GM18517 (cell line): Measurements from ENCODE around the gene EIF3K.
"Not testable (repeated sequence)": the region's sequence is repeated elsewhere in the genome, so short reads cannot be mapped to it uniquely, and the experiment has no call there.

ENCODE experiments used
- ATAC-seq: cut with Tn5 transposase; IDR thresholded peaks from one replicate; pipeline ENCODE4 v1.9.1; 2021; ENCODE audit warnings: mild to moderate bottlenecking, moderate library complexity; ENCODE audit not compliant: unreplicated experiment

EIF3K gene, protein sequence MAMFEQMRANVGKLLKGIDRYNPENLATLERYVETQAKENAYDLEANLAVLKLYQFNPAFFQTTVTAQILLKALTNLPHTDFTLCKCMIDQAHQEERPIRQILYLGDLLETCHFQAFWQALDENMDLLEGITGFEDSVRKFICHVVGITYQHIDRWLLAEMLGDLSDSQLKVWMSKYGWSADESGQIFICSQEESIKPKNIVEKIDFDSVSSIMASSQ

DNA sequence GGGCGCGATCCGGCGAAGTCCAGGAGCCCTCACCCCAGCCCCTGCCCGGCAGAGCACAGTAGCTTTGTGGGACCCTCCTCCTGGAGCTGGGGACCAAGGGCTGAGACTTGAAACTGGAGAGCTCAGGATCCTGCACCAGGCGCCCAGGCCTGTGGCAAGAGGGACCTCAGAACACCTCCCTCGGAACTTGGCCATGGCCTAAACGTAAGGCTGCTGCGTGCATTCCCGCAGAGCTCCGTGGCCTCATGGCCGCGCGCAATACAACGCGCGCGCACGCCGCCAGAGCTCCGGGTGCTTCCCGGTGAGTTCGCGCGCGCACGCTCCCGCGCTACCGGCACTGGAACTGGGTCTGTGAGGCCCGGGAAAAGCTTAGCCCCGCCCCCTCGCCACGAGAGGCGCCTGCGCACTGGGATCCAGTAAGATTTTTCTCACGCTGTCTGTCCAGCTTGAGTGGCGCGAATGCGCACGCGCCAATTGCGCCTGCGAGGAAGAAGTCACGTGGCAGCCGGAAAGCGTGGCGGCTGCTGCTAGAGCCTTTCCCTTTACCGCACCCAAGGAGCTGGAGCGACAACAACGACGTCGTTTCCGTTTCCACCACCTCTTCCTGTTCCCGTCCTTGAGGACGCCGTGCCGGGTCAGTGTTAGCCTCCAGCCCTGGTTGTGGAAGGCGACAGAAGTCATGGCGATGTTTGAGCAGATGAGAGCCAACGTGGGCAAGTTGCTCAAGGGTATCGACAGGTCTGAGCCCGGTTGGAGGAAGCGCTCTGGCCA lies at the start of gene EIF3K:
Gene EIF3K (plus strand): TSS at position 599 of the 771 bp plus-strand sequence. CDS start 81 bp downstream, at position 680.
- peak; percentile 62 for ATAC-seq

DNA sequence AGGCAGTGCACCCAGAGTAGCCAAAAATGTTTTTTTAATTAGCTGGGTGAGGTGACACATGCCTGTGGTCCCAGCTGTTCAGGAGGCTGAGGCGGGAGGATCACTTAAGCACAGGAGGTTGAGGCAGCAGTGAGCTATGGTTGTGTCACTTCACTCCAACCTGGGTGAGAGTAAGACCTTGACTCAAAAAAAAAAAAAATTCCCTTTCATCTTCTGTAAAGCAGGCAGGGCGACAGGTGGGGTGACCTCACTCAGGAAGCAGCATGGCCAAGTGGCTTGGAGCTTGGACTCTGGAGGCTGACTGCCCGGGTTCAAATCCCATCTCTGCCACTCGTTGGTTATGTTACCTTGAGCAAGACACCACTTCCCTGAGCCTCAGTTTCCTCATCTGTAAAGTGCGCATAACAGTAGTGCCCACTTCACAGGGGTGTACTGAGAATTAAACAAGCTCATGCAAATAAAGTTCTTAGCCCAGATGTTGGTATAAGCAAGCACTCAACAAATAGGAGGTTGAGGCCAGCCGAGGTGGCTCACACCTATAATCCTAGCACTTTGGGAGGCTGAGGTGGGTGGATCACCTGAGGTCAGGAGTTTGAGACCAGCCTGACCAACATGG lies 49.5 kb upstream of the EIF3K start:
- no peak for ATAC-seq

DNA sequence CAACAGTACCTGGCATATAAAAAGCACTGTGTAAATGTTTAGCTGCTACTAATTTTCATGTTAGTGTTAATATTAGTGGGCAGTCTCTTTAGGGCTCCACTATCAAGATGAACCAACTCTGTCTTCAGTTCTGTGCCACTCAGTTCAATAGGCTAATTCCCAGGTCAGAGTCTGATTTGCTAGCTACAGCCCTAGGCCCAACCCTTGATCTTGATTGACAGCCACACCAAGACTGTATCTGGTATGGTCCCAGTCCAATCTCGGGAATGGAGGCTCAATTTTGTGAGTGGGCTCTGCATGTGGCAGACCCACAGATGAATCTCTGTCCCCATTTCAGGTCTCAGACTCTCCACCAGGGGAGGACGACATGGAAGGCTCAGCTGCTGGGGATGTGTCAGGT lies 47.3 kb upstream of the EIF3K start:
- ATAC-seq, result no peak

DNA sequence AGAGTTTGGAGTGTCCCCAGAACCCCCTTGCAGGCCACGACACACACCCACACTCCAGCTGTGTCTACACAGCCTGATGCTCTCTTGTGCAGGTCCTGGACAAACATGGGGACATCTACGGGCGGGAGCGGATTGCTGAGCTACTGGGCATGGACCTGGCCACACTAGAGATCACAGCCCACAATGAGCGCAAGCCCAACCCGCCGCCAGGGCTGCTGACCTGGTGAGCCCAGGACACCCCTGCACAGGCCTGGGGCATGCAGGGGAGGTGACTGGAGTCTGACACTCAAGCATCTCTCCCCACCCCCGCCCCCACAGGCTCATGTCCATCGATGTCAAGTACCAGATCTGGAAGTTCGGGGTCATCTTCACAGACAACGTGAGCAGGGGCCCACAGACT lies 41.2 kb upstream of the EIF3K start:
- ATAC-seq, result no peak

DNA sequence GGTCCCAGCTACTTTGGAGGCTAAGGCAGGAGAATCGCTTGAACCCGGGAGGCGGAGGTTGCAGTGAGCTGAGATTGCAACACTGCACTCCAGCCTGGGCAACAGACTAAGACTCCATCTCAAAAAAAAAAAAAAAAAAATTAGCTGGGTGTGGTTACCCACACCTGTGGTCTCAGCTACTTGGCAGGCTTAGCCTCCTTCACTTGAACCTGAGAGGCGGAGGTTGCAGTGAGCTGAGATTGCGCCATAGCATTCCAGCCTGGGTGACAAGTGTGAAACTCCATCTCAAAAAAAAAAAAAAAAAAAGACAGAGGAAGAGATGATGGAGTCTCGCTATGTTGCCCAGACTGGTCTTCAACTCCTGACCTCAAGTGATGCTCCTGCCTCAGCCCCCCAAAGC lies 39.7 kb upstream of the EIF3K start:
- ATAC-seq, result not testable (repeated sequence)

DNA sequence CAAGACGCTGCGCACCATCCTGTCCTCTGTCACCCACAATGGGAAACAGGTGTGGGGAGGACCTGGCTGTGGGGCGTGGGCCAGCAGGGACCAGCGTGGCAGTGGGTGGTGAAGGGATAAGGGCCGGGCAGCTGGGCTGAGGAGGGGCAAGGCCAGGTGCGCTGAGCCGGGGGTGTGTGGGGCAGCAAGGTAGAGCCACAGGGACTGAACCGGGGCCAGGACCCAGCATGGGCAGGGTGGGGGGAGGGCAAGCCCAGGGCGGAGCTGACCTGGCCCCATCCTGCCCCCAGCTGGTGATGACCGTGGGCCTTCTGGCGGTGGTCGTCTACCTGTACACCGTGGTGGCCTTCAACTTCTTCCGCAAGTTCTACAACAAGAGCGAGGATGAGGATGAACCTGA lies 38.9 kb upstream of the EIF3K start:
- ATAC-seq, result no peak

DNA sequence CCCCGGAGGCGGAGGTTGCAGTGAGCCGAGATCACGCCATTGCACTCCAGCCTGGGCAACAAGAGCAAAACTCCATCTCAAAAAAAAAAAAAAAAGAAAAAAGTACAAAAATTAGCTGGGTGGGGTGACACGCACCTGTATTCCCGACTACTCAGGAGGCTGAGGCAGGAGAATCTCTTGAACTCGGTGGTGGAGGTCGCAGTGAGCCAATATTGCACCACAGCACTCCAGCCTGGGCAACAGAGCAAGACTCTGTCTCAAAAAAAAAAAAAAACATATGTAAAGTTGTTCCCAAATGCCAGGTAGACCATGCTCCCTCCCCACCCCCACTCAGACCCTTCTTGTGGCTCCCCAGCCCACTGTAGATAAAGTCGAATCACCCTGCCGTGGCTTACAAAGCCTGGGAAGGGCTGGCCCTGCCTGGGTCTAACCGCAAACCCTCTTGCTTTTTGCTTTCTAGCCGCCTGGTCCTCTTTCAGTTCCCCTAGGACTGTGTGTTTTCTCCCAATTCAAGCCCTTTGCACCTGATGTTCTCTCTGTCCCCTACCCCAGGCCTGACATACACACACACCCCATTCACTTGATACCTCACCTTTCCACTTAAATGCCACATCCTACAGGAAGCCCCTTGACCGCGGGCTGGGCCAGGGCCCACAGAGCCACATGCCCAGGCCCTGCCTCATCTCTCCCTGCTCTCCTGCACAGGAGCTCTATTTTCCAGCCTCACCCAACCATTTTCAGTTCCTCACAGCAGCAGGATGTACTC lies 35.6 kb upstream of the EIF3K start:
- no peak for ATAC-seq

DNA sequence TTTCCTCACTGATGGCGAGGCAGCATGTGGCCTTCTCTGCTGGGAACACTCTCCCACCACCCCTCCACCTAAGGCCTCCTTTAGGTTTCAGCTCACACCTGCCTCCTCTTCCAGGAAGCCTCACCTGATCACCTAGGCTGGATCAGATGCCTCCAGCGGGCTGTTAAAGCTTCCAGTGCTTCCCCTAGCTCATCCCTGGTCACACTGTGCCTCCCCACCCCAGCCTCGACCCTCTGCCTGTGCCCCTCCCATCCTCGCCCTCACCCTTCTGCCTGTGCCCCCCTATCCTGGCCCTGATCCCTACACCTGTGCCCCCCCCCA lies 35.0 kb upstream of the EIF3K start:
- ATAC-seq, result no peak

DNA sequence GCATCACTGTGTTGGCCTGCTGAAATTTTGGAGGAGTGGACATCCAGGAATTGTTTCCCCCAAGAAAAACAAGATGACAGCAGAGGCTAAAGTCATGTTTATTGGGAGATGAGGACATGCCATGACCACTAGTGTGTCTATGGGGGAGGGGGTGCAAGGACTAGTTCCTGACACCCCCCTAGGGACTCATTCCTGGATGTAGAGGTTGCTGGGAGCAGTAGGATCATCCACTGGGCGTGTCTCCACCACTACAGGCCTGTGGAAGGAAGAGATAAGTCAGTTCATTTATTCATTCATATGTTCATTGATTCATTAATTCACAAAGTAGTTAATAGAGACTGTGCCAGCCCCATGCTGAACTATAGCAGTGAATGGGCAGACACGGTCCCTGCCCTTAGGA lies 31.4 kb upstream of the EIF3K start:
- no peak for ATAC-seq

DNA sequence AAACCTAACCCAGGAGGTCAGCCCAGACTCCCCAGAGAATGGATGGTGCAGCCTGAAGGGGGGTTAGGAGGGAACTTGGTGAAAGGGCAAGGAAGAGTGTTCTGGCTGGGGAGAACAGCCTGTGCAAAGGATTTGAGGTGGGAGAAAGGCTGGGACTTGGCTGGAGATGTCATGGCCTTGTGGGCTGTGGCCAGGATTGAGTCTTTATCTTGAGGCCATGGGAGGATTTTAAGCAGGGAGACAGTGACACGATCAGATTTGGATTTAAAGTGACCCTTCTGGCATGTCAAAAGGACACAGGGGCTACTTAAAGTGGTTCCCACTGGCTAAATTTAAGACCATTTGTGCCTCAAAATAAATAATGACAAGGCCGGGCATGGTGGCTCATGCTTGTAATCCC lies 30.9 kb upstream of the EIF3K start:
- ATAC-seq, result no peak

DNA sequence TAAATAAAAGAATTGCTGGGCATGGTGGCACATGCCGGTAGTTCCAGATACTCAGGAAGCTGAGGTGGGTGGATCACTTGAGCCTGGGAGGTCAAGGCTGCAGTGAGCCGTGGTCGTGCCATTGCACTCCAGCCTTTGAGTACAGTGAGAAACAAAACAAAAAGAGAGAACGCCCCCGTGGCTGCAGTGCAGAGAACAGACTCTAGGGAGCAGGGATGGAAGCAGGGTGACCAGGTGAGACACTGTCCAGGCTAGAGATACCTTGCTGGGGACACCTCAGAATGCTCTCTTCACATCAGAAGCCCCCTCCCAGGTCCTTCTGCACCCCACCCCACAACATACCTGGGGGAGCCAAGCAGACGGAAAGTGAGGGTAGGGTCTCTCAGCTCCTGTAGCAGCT lies 26.0 kb upstream of the EIF3K start:
- no peak for ATAC-seq

DNA sequence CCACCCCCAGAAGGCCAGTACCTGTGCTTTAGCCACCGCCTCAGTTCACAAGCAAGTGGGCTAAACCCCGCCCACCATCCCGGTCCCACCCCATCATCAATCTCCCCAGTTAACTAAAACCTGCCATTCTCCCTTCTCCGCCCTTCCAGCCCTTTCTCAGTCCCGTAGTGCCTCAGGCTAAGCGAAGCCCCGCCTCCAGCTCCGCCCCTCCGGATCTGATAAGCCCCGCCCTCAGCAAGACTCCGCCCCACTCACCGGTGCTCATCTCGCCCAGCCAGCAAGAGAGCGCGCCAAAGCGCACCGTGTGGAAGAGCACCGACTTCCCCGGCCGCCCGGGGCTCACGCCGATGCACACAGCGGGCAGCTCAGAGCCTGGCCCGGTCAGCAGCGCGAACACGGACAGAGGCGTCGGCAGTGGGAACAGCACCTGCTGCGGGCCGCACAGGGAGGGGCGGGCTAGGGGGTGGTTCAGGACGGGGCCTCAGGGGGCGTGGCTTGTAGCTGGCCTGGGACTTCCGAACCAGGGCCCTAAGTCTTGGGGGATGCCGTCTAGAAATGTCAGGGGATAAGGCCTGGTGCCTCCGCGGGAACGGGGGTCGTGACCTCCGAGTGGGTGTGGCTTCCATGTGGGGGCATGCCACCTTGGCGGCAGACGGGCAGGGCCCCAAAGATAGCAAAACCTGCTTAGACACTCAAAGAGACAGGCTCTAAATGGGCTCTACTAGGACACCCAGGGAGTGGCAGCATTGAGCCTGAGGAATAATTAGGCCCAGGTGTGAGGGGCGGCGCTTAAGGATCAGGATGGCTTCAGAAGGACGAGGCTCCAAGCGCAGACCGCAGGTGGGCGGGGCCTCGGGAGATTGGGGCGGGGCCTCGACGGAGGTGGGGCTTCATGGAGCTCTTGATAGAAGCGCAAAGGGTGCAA lies 22.7 kb upstream of the EIF3K start:
- ATAC-seq, result no peak

DNA sequence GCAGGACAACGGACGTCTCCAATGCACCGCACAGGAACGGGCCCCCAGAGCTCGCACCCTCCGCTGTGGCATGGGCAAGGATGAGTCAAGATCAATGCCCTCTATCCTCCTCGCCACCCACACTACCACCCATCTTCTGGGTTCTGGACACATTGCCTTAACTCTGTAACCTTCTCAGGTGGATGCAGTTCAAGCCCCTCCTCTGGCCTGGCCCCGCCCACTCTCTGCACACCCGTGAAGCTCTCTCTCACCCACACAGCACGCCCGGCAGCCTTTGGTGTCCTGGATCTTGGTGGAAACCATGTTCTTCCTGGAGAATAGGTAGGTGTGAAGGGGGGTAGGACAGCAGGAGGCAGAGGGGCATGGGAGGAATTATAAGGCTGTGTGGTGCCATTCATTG lies 21.9 kb upstream of the EIF3K start:
- ATAC-seq, result no peak

DNA sequence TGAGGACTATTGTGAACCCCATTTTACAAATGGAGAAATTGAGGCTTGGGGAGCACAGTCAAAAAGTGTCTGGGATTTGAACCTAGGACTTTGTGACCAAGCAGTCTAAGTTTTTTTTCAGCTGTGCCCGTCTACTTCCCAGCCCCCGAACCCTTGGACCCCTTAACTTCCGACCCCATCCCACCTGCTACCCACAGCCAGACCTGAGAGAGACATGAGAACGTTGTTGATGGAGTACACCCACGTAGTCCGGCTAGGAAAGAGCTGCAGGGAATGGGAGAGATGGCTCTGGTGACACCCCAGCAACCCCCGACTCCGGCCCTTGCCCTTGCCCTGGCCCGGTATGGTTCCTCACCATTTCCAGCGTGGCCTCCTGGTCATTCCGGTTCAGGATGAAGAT lies 19.3 kb upstream of the EIF3K start:
- ATAC-seq, result no peak

DNA sequence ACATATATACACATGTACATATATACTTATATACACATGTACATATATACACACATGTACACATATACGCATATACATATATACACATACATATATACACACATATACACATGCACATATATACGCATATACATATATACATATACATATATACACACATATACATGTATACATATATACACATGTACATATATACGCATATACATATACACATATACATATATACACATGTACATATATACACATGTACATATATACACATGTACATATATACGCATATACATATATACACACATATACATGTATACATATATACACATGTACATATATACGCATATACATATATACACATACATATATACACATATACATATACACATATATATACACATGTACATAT lies 16.1 kb upstream of the EIF3K start:
- ATAC-seq, result not testable (repeated sequence)

DNA sequence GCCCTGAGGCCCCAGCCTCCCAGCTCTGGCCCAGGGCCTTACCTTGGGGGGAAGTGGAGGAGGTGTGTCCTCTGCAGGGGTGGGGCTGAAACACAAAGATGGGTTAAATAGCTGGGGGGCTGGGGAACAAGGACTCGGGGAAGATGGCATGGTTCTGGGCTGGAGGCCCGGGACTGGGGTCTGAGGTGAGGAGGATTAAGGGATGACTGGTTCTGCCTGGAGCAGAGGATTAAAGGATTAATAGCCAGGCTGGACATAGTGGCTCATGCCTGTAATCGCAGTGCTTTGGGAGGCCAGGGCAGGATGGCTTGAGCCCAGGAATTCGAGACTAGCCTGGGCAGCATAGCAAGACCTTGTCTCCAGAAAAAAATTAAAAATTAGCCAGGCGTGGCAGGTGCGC lies 12.9 kb upstream of the EIF3K start:
- no peak for ATAC-seq

DNA sequence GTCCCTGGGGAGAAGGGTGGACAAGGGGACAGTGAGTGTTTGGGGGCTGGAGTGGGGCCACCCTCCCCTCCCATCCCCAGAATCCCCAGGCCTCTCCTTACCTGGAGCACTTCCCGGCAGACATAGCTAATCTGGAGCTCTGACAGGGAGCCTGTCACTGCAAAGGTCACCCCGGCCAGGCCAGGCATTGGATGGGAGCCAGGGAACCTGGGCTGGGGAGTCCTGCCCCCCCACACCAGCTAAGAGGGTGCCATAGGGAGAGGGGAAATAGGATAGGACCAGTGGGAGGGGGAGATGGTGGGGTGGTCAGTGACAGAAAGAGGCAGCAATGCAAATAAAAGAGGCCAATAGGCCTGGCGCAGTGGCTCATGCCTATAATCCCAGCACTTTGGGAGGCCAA lies 4.7 kb upstream of the EIF3K start:
- ATAC-seq, result no peak

DNA sequence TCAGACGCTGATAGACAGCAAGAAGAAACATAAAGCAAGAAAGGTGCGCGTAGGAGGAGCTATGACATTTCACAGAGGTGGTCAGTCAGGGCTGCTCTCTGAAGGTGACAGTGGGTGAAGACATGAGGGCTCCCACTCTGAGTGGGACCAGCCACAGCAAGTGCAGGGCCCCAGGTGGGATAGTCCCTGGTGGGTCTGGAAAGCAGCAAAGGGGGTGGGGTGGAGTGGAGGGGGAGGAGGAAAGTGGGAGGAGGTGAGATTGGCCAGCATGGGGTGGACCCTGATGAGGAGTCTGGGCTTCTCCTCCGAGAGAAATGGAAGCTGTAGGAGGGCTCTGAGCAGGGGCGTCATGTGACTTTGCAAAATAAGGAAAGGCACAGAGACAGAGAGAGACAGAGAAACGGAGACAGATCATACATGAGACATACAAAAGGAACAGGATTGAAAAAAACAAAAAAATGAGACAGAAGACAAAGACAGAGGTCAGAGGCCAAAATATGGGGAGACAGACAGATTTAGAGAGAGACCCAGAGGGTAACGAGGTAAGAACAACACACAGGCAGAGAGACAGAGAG lies 3.9 kb upstream of the EIF3K start:
- no peak for ATAC-seq

DNA sequence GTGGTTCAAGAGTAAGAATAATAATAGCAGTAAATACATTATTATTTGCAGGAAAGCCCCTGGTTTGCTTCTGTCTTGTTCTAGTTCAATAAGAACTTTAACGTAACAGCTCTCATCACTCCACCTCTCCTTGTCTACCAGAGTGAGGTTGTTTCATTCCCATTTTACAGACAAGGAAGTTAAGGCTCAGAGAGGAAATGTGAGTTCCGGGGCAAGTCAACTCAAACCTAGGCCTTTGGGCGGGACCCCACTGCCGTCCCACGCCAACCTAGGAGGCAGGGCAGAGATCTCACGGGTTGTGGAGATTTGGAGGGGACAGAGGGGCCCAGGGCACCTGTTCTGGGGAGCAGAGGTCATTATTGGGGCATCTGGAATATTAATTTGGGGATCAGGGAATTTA lies 2.7 kb upstream of the EIF3K start:
- ATAC-seq, result no peak

DNA sequence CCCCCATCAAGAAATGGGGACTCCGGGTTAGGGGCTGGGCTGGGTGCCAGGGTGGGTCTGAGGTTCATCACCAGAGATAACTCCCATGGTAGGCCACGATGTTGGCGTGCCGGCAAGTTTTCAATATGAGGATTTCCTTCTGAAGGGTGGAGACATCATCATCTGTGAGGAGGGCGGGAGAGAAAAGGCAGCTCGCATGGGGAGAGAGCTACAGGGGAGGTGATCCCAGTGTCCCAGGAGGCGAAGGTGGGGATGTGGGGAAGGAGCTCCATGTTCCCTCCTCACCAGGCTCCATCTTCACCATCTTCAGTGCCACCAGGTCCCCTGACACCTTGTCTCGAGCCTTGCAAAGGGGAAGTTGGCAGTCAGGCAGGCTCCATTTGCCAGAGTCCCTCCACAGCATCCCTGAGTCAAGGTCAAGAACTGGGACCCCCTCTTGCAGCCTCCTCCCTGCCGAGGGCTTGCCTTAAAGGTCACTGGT lies 1.7 kb upstream of the EIF3K start:
- ATAC-seq, result no peak
